Small intestine (tissue), 7 donors: ENCODE data around the gene FBXW7. TPM values are rescaled to one million over a fixed set of nuclear protein-coding genes. Genes with fewer than 3 reads are reported as not detected.

Experiments used
- DNase-seq, 2 donors: peaks; one replicate each; pipeline versions ENCODE4 v3.0.0 to v3.0.0-alpha.2; 2013
- FAIRE-seq: peaks from 2 replicates; lab custom pipeline; 2012; peaks lifted over from hg19 to GRCh38; lab: Jason Lieb, UNC
- H3K27ac ChIP-seq, 3 donors: one replicate each; pipeline ENCODE4 v1.5.1; 2013; ENCODE audit warnings: low read length in 2 of 3, mild to moderate bottlenecking in 2 of 3, control low read depth in 1 of 3, inconsistent platforms in 1 of 3, low read depth in 1 of 3, moderate library complexity in 1 of 3
- H3K27me3 ChIP-seq, 3 donors: one replicate each; pipeline ENCODE4 v1.6.1; 2013; ENCODE audit warnings: low read length in 3 of 3, inconsistent platforms in 1 of 3; ENCODE audit not compliant: control insufficient read depth in 3 of 3, insufficient read depth in 3 of 3
- H3K36me3 ChIP-seq, 3 donors: one replicate each; pipeline ENCODE4 v1.6.1; 2013; ENCODE audit warnings: low read length in 3 of 3, inconsistent platforms in 1 of 3, low read depth in 1 of 3, mild to moderate bottlenecking in 1 of 3, moderate library complexity in 1 of 3; ENCODE audit not compliant: control insufficient read depth in 3 of 3, insufficient read depth in 2 of 3
- H3K4me1 ChIP-seq, 3 donors: one replicate each; pipeline ENCODE4 v1.6.1; 2013; ENCODE audit warnings: low read length in 2 of 3, inconsistent platforms in 1 of 3, low read depth in 1 of 3, mild to moderate bottlenecking in 1 of 3, moderate library complexity in 1 of 3; ENCODE audit not compliant: control insufficient read depth in 3 of 3, insufficient read depth in 2 of 3
- H3K4me3 ChIP-seq, 3 donors: one replicate each; pipeline ENCODE4 v1.5.1; 2013; ENCODE audit warnings: low read length in 3 of 3, control low read depth in 1 of 3, inconsistent platforms in 1 of 3, low read depth in 1 of 3, mild to moderate bottlenecking in 1 of 3, moderate library complexity in 1 of 3
- H3K9me3 ChIP-seq, 2 donors: one replicate each; pipeline ENCODE4 v1.6.1; 2013; ENCODE audit warnings: low read depth in 1 of 2, low read length in 1 of 2; ENCODE audit not compliant: control insufficient read depth in 2 of 2, insufficient read depth in 1 of 2
- WGBS, 3 donors: extraction: QIAGEN DNeasy Blood & Tissue Kit; methylation state at CpG; one replicate each; pipeline ENCODE4 v1.1.7; 2013; 5-methylcytosine and 5-hydroxymethylcytosine counted together
- polyA plus RNA-seq, 4 donors: library from polyadenylated mRNA; stranded (reverse) in 3 of 4; unstranded in 1 of 4; fragments of 200-250 nt in 3 of 4; fragments of 120-200 nt in 1 of 4; gene quantifications; one replicate each; pipeline versions ENCODE4 v1.2.1 to v1.2.3, GENCODE V29; 2013
- donor health status: healthy with polysubstance abuse.
- donor health status: control.
- donor health status: control.
- donor health status: Bipolar disorder and iron deficiency.
- donor health status: healthy.

The FBXW7 gene
- polyA plus RNA-seq, 4 donors = 7.4 to 18.1 (median 8.7) TPM

DNA sequence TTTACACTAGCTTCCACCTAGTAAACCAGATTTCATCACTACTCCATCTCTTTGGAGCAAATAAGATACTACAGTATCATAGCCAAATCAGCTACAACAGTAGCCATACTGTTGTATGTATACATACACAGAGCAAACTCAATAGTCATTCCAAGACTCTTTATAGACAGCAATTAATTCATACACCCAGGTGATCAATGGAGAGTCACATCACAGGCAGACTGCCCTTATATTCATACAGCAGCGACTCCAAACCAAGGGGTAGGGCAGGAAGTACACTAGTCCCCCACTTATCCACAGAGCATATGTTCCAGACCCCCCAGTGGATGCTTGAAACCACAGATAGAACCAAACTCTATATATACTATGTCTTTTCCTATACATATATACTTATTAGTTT, 76.6 kb downstream of the FBXW7 start:
- Histone ChIP-seq H3K27ac (no peak overlapping the region), H3K4me3 (no peak overlapping the region), H3K4me1 (peaks cover 0 to 10% (median 0%) of the 10 kb centered on the region in 3 donors), H3K27me3 (no peaks in the 10 kb centered on the region), H3K9me3 (no peaks in the 10 kb centered on the region), H3K36me3 (no peaks in the 10 kb centered on the region)
- WGBS, 3 donors = 54 to 83% (median 77%) methylated on average over 1 of the region's 1 CpG
- no peak for FAIRE-seq
- DNase-seq = no peak

DNA sequence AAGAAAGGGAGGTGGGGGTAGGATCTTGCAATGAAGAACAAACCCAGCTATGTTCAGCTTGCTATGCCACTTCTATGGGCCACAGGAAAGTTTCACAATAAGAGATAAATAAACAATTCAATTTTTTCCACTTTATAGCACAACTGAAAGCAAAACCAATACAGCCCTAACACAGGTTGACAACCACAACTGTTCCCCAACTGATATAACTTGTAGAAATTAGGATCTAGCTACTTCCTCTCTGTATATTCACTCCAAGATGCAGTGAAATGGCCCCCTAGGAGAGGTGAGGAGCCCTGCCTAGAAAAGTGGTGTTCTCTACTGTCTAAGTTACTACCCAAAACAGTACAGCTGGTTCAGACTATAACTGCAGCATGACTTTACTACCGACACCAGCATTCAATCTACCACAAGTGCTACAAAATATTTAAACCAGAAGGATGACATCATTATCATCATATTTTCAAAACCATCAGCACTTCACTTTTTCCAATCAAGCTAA, 77.0 kb downstream of the FBXW7 start:
- Histone ChIP-seq H3K36me3 (no peaks in the 10 kb centered on the region), H3K9me3 (no peaks in the 10 kb centered on the region), H3K4me3 (no peak overlapping the region), H3K27me3 (no peaks in the 10 kb centered on the region), H3K4me1 (peaks cover 0 to 10% (median 0%) of the 10 kb centered on the region in 3 donors), H3K27ac (peak overlapping the region in 1 of 3 donors; percentile 19)
- WGBS, 3 donors = 52 to 93% (median 77%) methylated on average over 1 of the region's 1 CpG
- FAIRE-seq = no peak
- DNase-seq = no peak

DNA sequence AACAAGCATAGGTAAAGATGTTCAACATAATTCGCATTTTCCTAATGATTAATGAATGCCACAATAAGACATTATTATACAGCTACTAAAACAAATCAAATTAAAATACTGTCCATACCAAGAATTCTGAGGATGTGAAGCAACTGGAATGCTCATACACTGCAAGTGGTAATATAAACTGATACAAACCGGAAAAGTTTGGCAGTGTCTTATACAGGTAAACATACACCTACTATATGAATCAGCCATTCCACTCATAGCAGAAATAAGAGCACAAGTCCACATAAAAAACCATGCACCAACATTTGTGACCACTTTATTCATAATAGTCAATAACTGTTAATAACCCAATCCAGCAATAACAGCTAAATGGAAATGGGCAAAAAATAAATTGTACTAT, 79.3 kb downstream of the FBXW7 start:
- peaks cover 0 to 6% (median 0%) of the 10 kb centered on the region in 3 donors for H3K4me1 ChIP-seq
- no peaks in the 10 kb centered on the region for H3K27me3 ChIP-seq
- WGBS, 3 donors = 86 to 91% (median 91%) methylated on average over 2 of the region's 2 CpGs
- H3K9me3 ChIP-seq = no peaks in the 10 kb centered on the region
- no peaks in the 10 kb centered on the region for H3K36me3 ChIP-seq
- no peak overlapping the region for H3K4me3 ChIP-seq
- no peak for FAIRE-seq
- no peak for DNase-seq
- no peak overlapping the region for H3K27ac ChIP-seq

GRCh38 chr4:152455311-152455710, 80.6 kb downstream of the FBXW7 start:
- FAIRE-seq (no peak), DNase-seq (no peak)
- peaks cover 0 to 6% (median 0%) of the 10 kb centered on the region in 3 donors for H3K4me1 ChIP-seq
- H3K9me3 ChIP-seq = no peaks in the 10 kb centered on the region
- H3K27me3 ChIP-seq = no peaks in the 10 kb centered on the region
- WGBS, 3 donors = 91 to 96% (median 92%) methylated on average over 2 of the region's 2 CpGs
- H3K27ac ChIP-seq = no peak overlapping the region
- H3K4me3 ChIP-seq = no peak overlapping the region
- H3K36me3 ChIP-seq = no peaks in the 10 kb centered on the region

DNA sequence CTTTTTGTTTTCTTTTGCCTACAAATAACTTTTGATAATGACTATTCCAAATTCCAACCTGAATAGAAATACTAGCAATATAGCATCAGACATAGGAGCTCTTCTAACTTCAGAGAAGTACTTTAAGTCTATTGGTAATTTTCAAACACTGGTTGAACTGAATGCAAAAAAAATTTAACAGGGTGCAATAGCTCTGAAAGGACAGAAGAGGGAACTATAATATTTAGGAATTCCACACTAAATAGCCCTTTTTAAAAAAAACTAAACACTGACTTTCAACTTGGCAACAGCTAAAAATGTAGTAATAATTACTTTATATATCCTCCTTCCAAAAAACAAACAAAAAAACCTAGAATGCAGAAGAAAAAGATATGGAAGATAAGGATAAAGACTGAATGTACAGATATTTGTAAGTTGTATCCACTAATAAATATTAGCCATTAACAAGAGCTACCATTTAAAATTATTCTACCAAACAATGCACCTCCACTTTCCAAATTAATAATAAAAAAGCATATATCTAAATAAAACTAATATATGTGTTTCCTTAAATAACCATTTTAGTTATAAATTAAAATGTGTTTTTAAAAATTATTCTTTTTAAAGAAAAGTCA, 81.4 kb downstream of the FBXW7 start:
- Histone ChIP-seq H3K27me3 (no peaks in the 10 kb centered on the region), H3K4me3 (no peak overlapping the region), H3K27ac (no peak overlapping the region), H3K36me3 (no peaks in the 10 kb centered on the region), H3K4me1 (peaks cover 0 to 6% (median 0%) of the 10 kb centered on the region in 3 donors), H3K9me3 (no peaks in the 10 kb centered on the region)
- FAIRE-seq = peak; percentile 90
- DNase-seq = no peak

- DNase-seq (no peak), FAIRE-seq (no peak)
- Histone ChIP-seq H3K27ac (no peak overlapping the region), H3K36me3 (no peaks in the 10 kb centered on the region), H3K27me3 (no peaks in the 10 kb centered on the region), H3K4me1 (no peaks in the 10 kb centered on the region), H3K9me3 (no peaks in the 10 kb centered on the region), H3K4me3 (no peak overlapping the region)
- WGBS, 3 donors = 87 to 95% (median 93%) methylated on average over 3 of the region's 3 CpGs
Measured at GRCh38 chr4:152451496-152451895, 84.4 kb downstream of the FBXW7 start.

DNA sequence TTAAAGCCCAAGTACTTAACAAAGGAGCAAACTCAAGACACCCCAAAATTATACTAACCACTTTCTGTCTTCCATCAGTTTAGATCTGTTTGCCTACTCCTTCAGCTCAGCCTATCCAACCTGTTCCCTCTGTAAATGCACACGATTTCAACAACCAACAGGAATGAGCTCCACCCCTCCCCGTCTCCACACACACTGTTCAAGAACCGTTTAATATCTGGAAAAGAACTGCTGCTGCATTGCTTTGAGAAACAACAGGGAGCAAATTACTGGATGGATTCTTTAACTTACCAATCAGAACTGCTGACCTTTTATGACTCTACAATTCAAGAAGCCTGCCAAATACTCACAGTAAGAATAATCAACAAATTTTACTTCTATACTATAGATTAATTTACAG, 87.0 kb downstream of the FBXW7 start:
- no peaks in the 10 kb centered on the region for H3K27me3 ChIP-seq
- 60 to 78% (median 74%) methylated on average over 3 of the region's 3 CpGs for WGBS, 3 donors
- FAIRE-seq = no peak

GRCh38 chr4:152448038-152448707, 87.7 kb downstream of the FBXW7 start:
- no peaks in the 10 kb centered on the region for H3K36me3 ChIP-seq
- FAIRE-seq = no peak
- no peaks in the 10 kb centered on the region for H3K9me3 ChIP-seq
- H3K27ac ChIP-seq = no peak overlapping the region
- H3K27me3 ChIP-seq = no peaks in the 10 kb centered on the region
- DNase-seq = no peak
- 93 to 96% (median 94%) methylated on average over 6 of the region's 6 CpGs for WGBS, 3 donors
- H3K4me1 ChIP-seq = no peaks in the 10 kb centered on the region
- no peak overlapping the region for H3K4me3 ChIP-seq

More for the DNA sequence above, 87.0 kb downstream of the FBXW7 start:
- Histone ChIP-seq H3K4me3 (no peak overlapping the region), H3K4me1 (no peaks in the 10 kb centered on the region), H3K36me3 (no peaks in the 10 kb centered on the region), H3K27ac (no peak overlapping the region), H3K9me3 (no peaks in the 10 kb centered on the region)
- no peak for DNase-seq
